Heart left ventricle (tissue), 16 donors: ENCODE data around the gene ZBTB46. TPM values are rescaled to one million over a fixed set of nuclear protein-coding genes. Genes with fewer than 3 reads are reported as not detected.

Experiments used
- ATAC-seq, 4 donors: fragments of 200-7000 bp; cut with Tn5 transposase; one replicate each; pipeline ENCODE4 v1.9.1; 2020 to 2022; ENCODE audit warnings: moderate library complexity in 4 of 4, mild to moderate bottlenecking in 3 of 4, moderate number of reproducible peaks in 1 of 4
- DNase-seq, 5 donors: peaks; one replicate each; pipeline ENCODE4 v3.0.0-alpha.2; 2020
- H3K27ac ChIP-seq, 12 donors: fragments of 200-600 bp; sonication (generic) in 4 of 12; one replicate each; pipeline versions ENCODE4 v1.5.0 to v1.8.0; 2016 to 2022; ENCODE audit warnings: mild to moderate bottlenecking in 2 of 12
- H3K27me3 ChIP-seq, 9 donors: fragments of 200-600 bp; sonication (generic) in 2 of 9; one replicate each; pipeline versions ENCODE4 v1.5.1 to v1.8.0; 2016 to 2022; ENCODE audit warnings: mild to moderate bottlenecking in 3 of 9
- H3K36me3 ChIP-seq, 9 donors: fragments of 200-600 bp; sonication (generic) in 2 of 9; one replicate each; pipeline versions ENCODE4 v1.5.0 to v1.8.0; 2018 to 2022; ENCODE audit warnings: mild to moderate bottlenecking in 2 of 9
- H3K4me1 ChIP-seq, 12 donors: fragments of 200-600 bp; sonication (generic) in 4 of 12; one replicate each; pipeline versions ENCODE4 v1.5.0 to v1.8.0; 2016 to 2022; ENCODE audit warnings: mild to moderate bottlenecking in 3 of 12
- H3K4me3 ChIP-seq, 12 donors: fragments of 200-600 bp; sonication (generic) in 4 of 12; one replicate each; pipeline versions ENCODE4 v1.5.0 to v1.8.0; 2017 to 2022; ENCODE audit warnings: mild to moderate bottlenecking in 9 of 12, moderate library complexity in 4 of 12
- H3K9me3 ChIP-seq, 12 donors: fragments of 200-600 bp; sonication (generic) in 4 of 12; one replicate each; pipeline versions ENCODE4 v1.5.0 to v1.8.0; 2016 to 2022; ENCODE audit warnings: mild to moderate bottlenecking in 1 of 12
- POLR2A ChIP-seq, 2 donors: fragments of 450-650 bp; IDR thresholded peaks; one replicate each; pipeline ENCODE4 v1.6.1; 2017; ENCODE audit warnings: antibody characterized with exemption in 2 of 2, mild to moderate bottlenecking in 2 of 2, moderate library complexity in 2 of 2
- WGBS, 4 donors: extraction: QIAGEN DNeasy Blood & Tissue Kit in 2 of 4; methylation state at CpG; one replicate each; pipeline versions ENCODE4 v1.1.5 to v1.1.7; 2013 to 2018; 5-methylcytosine and 5-hydroxymethylcytosine counted together
- intact Hi-C, 10 donors: fragments of 100-400 bp; cut with DNase I; formaldehyde crosslinking; loops; one replicate each; pipeline versions ENCODE4 v1.11.1 to v1.14.2; 2022
- long read RNA-seq, 3 donors: library from polyadenylated mRNA; unstranded; transcript quantifications; one replicate each; pipeline ENCODE4 v2.0.0, GENCODE V29; 2020 to 2021
- polyA plus RNA-seq, 2 donors: library from polyadenylated mRNA; stranded (reverse); fragments of 200-250 nt; gene quantifications; one replicate each; pipeline ENCODE4 v1.2.3, GENCODE V29; 2013
- total RNA-seq, 9 donors: library from RNA; depleted of rRNA in 2 of 9; stranded (reverse); fragments of >200 nt in 2 of 9; fragmentation: NEBNext Ultra II Directional in 3 of 9; extraction: Animal tissue kit (Norgen Biotek cat#: 25700) in 3 of 9; gene quantifications; one replicate each; pipeline versions ENCODE4 v1.1.0 to v1.2.4, GENCODE V29; 2016 to 2023
- TF ChIP-seq, protein P1 (sequence below), 12 donors: fragments of 200-600 bp; sonication (generic) in 4 of 12; IDR thresholded peaks; one replicate each; pipeline versions ENCODE4 v1.5.0 to v1.8.0; 2018 to 2022; ENCODE audit warnings: antibody characterized with exemption in 12 of 12, mild to moderate bottlenecking in 5 of 12
- donor health status: ischemic (EF 13 %, LVEDD 7.1; RV severe dilation, severe dysfunction).
- donor health status: healthy with polysubstance abuse.
- donor health status: DM: no; HTN: yes; CAD: no.
- donor health status: DM: no; HTN: no; CAD: no.
- donor health status: ischemic (EF 25% LVEDD 6.9; RV normal size, moderate dysfunction).
- donor health status: ischemic (EF 25% LVEDD 5.7; RV mildly dilated, moderate dysfunction).
- donor health status: healthy.
- donor health status: DM: yes; HTN: yes; CAD: no.
- donor health status: ischemic (EF 35%, LVEDD 5.7; RV mildly dilated, moderate dysfunction).
- donor health status: nonischemic (EF 11% LVEDD 7.7; RV severe dilation, severe dysfunction).
- donor health status: DM: yes; HTN: yes; CAD: no.
- donor health status: PGD.
- donor health status: ischemic (EF 29% LVEDD 5.4; RV normal size, mild dysfunction).
- donor health status: nonischemic (EF 23%, LVEDD 6.1; RV moderate dilation, normal function).

ZBTB46 gene, protein sequence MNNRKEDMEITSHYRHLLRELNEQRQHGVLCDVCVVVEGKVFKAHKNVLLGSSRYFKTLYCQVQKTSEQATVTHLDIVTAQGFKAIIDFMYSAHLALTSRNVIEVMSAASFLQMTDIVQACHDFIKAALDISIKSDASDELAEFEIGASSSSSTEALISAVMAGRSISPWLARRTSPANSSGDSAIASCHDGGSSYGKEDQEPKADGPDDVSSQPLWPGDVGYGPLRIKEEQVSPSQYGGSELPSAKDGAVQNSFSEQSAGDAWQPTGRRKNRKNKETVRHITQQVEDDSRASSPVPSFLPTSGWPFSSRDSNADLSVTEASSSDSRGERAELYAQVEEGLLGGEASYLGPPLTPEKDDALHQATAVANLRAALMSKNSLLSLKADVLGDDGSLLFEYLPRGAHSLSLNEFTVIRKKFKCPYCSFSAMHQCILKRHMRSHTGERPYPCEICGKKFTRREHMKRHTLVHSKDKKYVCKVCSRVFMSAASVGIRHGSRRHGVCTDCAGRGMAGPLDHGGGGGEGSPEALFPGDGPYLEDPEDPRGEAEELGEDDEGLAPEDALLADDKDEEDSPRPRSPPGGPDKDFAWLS
- 10 to 100 TPM; 11.2 to 27.4 (median 14.4) TPM for total RNA-seq
- polyA plus RNA-seq: 1 to 10 TPM; 6.6 to 8.2 TPM
- long read RNA-seq, donor 1, partial matches to known transcripts: 8 of 23 reads
- long read RNA-seq, donor 1, other reads (novel, unspliced or antisense): 15 of 23 reads
- long read RNA-seq, donor 2, partial matches to known transcripts: 3 of 16 reads
- long read RNA-seq, donor 2, other reads (novel, unspliced or antisense): 13 of 16 reads
- long read RNA-seq, donor 3, partial matches to known transcripts: 4 of 20 reads
- long read RNA-seq, donor 3, other reads (novel, unspliced or antisense): 15 of 20 reads

DNA sequence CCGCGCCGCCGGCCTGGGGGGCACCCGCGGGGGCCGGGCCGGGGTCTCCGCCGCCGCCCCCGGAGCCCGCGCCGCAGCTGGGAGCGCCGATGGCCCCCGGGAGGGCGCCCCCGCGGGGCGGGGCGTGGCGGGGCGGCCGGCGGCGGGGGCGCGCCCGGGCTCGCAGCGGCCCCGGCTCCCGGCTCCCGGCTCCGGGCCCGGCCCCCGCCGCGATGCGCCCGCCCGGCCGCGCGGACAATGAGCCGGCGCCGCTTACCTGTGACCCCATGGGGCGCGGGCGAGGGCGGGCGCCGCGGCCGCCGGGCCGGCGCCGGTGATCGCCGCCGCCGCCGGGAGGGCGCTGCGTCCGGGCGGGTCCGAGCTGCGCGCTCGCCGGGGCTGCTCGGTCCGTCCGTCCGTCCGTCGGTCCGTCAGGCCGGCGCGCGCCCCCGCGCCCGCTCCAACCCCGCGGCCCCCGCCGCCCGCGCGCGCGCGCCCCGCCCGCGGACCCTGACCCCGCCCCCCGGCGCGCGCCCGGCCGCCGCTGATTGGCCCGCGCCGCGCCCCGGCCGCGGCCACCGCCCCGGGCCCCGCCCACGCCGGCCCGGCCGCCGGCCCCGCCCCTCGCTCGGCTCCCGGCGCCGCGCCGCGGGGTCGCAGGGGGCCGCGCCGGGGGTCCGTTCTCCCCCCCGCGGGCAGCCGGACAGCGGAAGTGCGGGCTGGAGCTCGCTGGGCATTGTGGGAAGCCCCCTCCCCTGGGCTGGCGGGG lies at the start of gene ZBTB46:
Gene ZBTB46 (minus strand): TSS at position 424 of the 748 bp plus-strand sequence. CDS start 40,507 bp downstream, outside the sequence.
- peaks cover 0 to 27% (median 0%) of the 10 kb centered on the region in 9 donors for H3K27me3 ChIP-seq
- no peaks in the 10 kb centered on the region for H3K9me3 ChIP-seq
- TF ChIP-seq, protein P1, sequence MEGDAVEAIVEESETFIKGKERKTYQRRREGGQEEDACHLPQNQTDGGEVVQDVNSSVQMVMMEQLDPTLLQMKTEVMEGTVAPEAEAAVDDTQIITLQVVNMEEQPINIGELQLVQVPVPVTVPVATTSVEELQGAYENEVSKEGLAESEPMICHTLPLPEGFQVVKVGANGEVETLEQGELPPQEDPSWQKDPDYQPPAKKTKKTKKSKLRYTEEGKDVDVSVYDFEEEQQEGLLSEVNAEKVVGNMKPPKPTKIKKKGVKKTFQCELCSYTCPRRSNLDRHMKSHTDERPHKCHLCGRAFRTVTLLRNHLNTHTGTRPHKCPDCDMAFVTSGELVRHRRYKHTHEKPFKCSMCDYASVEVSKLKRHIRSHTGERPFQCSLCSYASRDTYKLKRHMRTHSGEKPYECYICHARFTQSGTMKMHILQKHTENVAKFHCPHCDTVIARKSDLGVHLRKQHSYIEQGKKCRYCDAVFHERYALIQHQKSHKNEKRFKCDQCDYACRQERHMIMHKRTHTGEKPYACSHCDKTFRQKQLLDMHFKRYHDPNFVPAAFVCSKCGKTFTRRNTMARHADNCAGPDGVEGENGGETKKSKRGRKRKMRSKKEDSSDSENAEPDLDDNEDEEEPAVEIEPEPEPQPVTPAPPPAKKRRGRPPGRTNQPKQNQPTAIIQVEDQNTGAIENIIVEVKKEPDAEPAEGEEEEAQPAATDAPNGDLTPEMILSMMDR (IDR thresholded peaks at IDR 0.05): no peak
- TF ChIP-seq POLR2A (IDR thresholded peaks at IDR 0.05): peak in 1 of 2 donors; percentile 10
- DNase-seq: peak; percentile 62 to 86 (median 80)
- peak within 1 kb of the TSS; percentile 80 to 97 (median 90) for H3K27ac ChIP-seq
- ATAC-seq: peak in 3 of 4 donors; percentile 11 to 44 (median 28)
- H3K36me3 ChIP-seq: peaks cover 0 to 1% (median 0%) of the 10 kb centered on the region in 9 donors
- peak within 1 kb of the TSS; percentile 48 to 99 (median 79) for H3K4me3 ChIP-seq
- peaks cover 13 to 77% (median 60%) of the 10 kb centered on the region in 12 donors for H3K4me1 ChIP-seq
- 0 to 2% (median 1%) methylated on average over 6 to 147 of the region's 147 CpGs for whole genome bisulfite sequencing, 4 donors
- intact Hi-C loops: loop anchor here in 3 of 10 donors (2.0 to 5.0 kb wide), 3 partner anchors 24 to 44 kb away; no protein-coding TSS in a partner anchor

DNA sequence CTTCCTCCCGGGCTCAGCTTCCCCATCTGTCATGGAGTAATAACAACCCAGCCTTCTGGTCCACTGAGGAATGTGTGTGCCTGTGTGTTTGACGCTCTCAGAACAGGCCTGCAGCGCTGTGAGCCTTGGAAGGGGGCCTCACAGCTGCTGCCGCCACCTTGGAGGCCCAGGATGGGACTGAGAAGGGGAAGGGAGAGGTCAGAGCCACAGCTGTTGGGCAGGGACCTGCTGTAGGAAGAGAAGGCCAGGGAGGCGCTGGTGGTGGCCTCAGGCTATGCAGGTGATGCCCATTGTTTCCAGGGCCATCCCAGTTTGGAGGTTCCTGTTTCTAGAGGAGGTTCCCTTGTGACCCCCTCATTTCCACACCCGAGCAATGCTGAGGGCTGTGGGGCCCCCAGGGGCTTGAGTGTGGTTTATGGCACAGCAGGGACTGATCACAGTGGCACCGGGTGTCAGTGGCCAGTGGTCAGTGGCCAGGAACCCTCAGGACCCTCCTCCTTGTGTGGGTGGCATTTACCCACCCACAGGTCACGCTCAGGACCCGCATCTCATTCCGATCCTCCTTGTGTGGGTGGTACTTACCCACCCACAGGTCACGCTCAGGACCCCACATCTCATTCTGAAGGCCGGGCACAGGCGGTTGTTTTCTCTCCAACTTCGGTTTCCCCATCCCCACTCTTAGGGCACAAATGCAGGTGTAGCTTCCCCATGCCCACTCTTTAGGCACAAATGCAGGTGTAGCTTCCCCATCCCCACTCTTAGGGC lies 48.0 kb upstream of the ZBTB46 start:
- no peak overlapping the region for H3K27ac ChIP-seq
- peaks cover 0 to 15% (median 2%) of the 10 kb centered on the region in 12 donors for H3K4me1 ChIP-seq
- H3K36me3 ChIP-seq: peaks cover 0 to 87% (median 67%) of the 10 kb centered on the region in 9 donors
- intact Hi-C loops: loop anchor here in 1 of 10 donors (10.0 kb wide), 1 partner anchor 344 kb away; the partner anchor contains the start of gene PTK6
- no peaks in the 10 kb centered on the region for H3K27me3 ChIP-seq
- ATAC-seq: no peak
- 91 to 96% (median 94%) methylated on average over 12 to 14 of the region's 14 CpGs for WGBS, 4 donors
- no peak for TF ChIP-seq POLR2A (IDR thresholded peaks at IDR 0.05)
- TF ChIP-seq, protein P1 (IDR thresholded peaks at IDR 0.05): no peak
- no peak for DNase-seq
- no peak overlapping the region for H3K4me3 ChIP-seq
- no peaks in the 10 kb centered on the region for H3K9me3 ChIP-seq

DNA sequence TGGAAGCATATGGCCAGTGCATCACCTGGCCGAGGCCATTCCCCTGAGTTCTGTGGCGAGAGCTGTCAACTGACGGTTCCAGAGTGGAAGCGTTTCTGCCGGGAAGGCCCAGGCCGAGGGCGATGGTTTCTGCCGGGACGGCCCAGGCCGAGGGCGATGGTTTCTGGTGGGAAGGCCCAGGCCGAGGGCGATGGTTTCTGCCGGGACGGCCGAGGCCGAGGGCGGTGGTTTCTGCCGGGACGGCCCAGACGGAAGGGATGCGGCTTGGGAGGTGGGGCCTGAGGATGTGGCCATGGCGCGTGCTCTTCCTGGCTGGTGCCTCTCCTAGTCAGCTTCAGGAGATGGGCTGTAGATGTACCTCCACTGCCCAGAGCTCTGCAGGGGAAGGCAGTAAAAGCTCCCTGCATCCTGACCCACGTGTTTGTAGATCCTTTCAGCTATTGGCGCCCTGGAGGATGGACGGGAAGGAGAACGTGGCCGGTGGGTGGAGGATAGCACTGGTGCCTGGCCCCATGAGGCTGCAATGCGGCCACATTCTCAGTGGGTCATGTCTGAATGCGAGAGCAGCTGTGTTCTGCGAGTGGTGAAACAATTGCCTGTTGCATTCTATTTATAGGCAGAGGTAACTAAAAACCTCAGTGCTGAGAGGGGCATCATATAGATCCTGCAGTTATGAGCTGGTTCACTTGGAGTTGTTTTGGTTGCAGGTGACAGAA lies 46.8 kb upstream of the ZBTB46 start:
- peaks cover 0 to 17% (median 4%) of the 10 kb centered on the region in 12 donors for H3K4me1 ChIP-seq
- intact Hi-C loops: loop anchor here in 1 of 10 donors (10.0 kb wide), 1 partner anchor 343 kb away; the partner anchor contains the start of gene PTK6
- peak in 2 of 4 donors; percentile 12 to 14 for ATAC-seq
- no peaks in the 10 kb centered on the region for H3K27me3 ChIP-seq
- peaks cover 0 to 87% (median 67%) of the 10 kb centered on the region in 9 donors for H3K36me3 ChIP-seq
- TF ChIP-seq, protein P1 (IDR thresholded peaks at IDR 0.05): no peak
- TF ChIP-seq POLR2A (IDR thresholded peaks at IDR 0.05): no peak
- H3K9me3 ChIP-seq: no peaks in the 10 kb centered on the region
- no peak overlapping the region for H3K27ac ChIP-seq
- no peak for DNase-seq
- 78 to 81% (median 81%) methylated on average over 28 to 32 of the region's 32 CpGs for WGBS, 4 donors
- no peak overlapping the region for H3K4me3 ChIP-seq
